Liver (tissue), 3 donors: ENCODE data around the gene EML1.
A peak's percentile ranks its signal among the peaks of the same experiment; 100 is the strongest.

ENCODE experiments used
- ATF3 ChIP-seq: IDR thresholded peaks from 2 replicates; pipeline ENCODE4 v1.6.1; 2016; ENCODE audit warnings: antibody characterized with exemption
- CTCF ChIP-seq: fragments of 150-350 bp; IDR thresholded peaks from 2 replicates; pipeline ENCODE4 v1.5.1; 2017; ENCODE audit warnings: improper control_type of control experiment, low read depth, low read length; ENCODE audit not compliant: missing input control
- EGR1 ChIP-seq, 2 donors: IDR thresholded peaks; 2 replicates each; pipeline ENCODE4 v1.6.1; 2016 to 2018; ENCODE audit warnings: antibody characterized with exemption in 2 of 2, low read depth in 2 of 2
- GABPA ChIP-seq, 2 donors: IDR thresholded peaks in 1 of 2; conservative IDR thresholded peaks in 1 of 2; 2 replicates each; pipeline ENCODE4 v1.6.1; 2016; ENCODE audit warnings: antibody characterized with exemption in 2 of 2, mild to moderate bottlenecking in 1 of 2, moderate library complexity in 1 of 2
- HNF4A ChIP-seq, 2 donors: conservative IDR thresholded peaks; 2 replicates each; pipeline ENCODE4 v1.6.1; 2016; ENCODE audit warnings: antibody characterized with exemption in 2 of 2, mild to moderate bottlenecking in 2 of 2
- JUND ChIP-seq, 2 donors: IDR thresholded peaks; 2 replicates each; pipeline ENCODE4 v1.6.1; 2016; ENCODE audit warnings: antibody characterized with exemption in 2 of 2
- MAX ChIP-seq: IDR thresholded peaks from 2 replicates; pipeline ENCODE4 v1.6.1; 2016; ENCODE audit warnings: antibody characterized with exemption
- NR2F2 ChIP-seq: IDR thresholded peaks from 2 replicates; pipeline ENCODE4 v1.6.1; 2016; ENCODE audit warnings: antibody characterized with exemption
- REST ChIP-seq: IDR thresholded peaks from 2 replicates; pipeline ENCODE4 v1.6.1; 2016; ENCODE audit warnings: antibody characterized with exemption, mild to moderate bottlenecking
- RXRA ChIP-seq, 2 donors: IDR thresholded peaks; 2 replicates each; pipeline ENCODE4 v1.6.1; 2017 to 2018; ENCODE audit warnings: antibody characterized with exemption in 2 of 2, mild to moderate bottlenecking in 1 of 2
- SP1 ChIP-seq: IDR thresholded peaks from 2 replicates; pipeline ENCODE4 v1.6.1; 2018; ENCODE audit warnings: antibody characterized with exemption, mild to moderate bottlenecking
- TAF1 ChIP-seq: conservative IDR thresholded peaks from 2 replicates; pipeline ENCODE4 v1.6.1; 2016; ENCODE audit warnings: antibody characterized with exemption, mild to moderate bottlenecking
- YY1 ChIP-seq: IDR thresholded peaks from 2 replicates; pipeline ENCODE4 v1.6.1; 2016; ENCODE audit warnings: antibody characterized with exemption, mild to moderate bottlenecking
- ZBTB33 ChIP-seq: IDR thresholded peaks from 2 replicates; pipeline ENCODE4 v1.6.1; 2016; ENCODE audit warnings: antibody characterized with exemption
- donor health status: healthy.
- donor health status: healthy.

GRCh38 chr14:99982537-99983250 is 189.5 kb downstream of the EML1 start:
- TF ChIP-seq CTCF (peak; percentile 83), JUND (IDR thresholded peaks at IDR 0.05) (no peak), ATF3 (no peak), EGR1 (IDR thresholded peaks at IDR 0.05; ENCODE audit: low read depth in 2 of 2) (no peak), TAF1 (no peak), RXRA (IDR thresholded peaks at IDR 0.05) (no peak), NR2F2 (no peak), REST (no peak), ZBTB33 (no peak), YY1 (no peak), MAX (no peak), GABPA (IDR thresholded peaks at IDR 0.05 in 1 of 2, conservative IDR thresholded peaks at IDR 0.05 in 1 of 2) (no peak), HNF4A (conservative IDR thresholded peaks at IDR 0.05) (peak in 1 of 2 donors; percentile 16), SP1 (no peak)
